HepG2 (cell line): ENCODE results near the gene CPEB3. TPM values are rescaled to one million over a fixed set of nuclear protein-coding genes. Genes with fewer than 3 reads are reported as not detected.

Source experiments
- FOXC1 ChIP-seq: sonication (generic); formaldehyde crosslinking; IDR thresholded peaks from 2 replicates; pipeline ENCODE4 v1.8.0; 2022; ENCODE audit warnings: mild to moderate bottlenecking, missing genetic modification reagents, borderline replicate concordance
- GATAD2A ChIP-seq: IDR thresholded peaks from 2 replicates; pipeline ENCODE4 v1.6.1; 2016
- KDM5B ChIP-seq: sonication (generic); formaldehyde crosslinking; IDR thresholded peaks from 2 replicates; pipeline ENCODE4 v1.4.0; 2020; ENCODE audit warnings: missing genetic modification reagents, mild to moderate bottlenecking, borderline replicate concordance
- NPAS2 ChIP-seq: sonication (generic); formaldehyde crosslinking; IDR thresholded peaks from 2 replicates; pipeline ENCODE4 v1.8.0; 2022; ENCODE audit warnings: mild to moderate bottlenecking, missing genetic modification reagents, borderline replicate concordance
- PTBP1 ChIP-seq: fragments of 200-400 bp; formaldehyde crosslinking; IDR thresholded peaks from 2 replicates; pipeline ENCODE4 v1.6.1; 2018; ENCODE audit warnings: low read length, low read depth; ENCODE audit not compliant: poor library complexity, severe bottlenecking
- RBFOX2 ChIP-seq: fragments of 200-400 bp; formaldehyde crosslinking; IDR thresholded peaks from 2 replicates; pipeline ENCODE4 v1.6.1; 2017; ENCODE audit warnings: low read depth, mild to moderate bottlenecking, low read length
- TARDBP ChIP-seq: sonication (generic); formaldehyde crosslinking; IDR thresholded peaks from 2 replicates; pipeline ENCODE4 v1.8.0; 2022; ENCODE audit warnings: mild to moderate bottlenecking, missing genetic modification reagents
- ZC3H4 ChIP-seq: sonication (generic); formaldehyde crosslinking; IDR thresholded peaks from 2 replicates; pipeline ENCODE4 v1.4.0; 2020; ENCODE audit warnings: missing genetic modification reagents, borderline replicate concordance
- ZNF225 ChIP-seq: sonication (generic); formaldehyde crosslinking; IDR thresholded peaks from 2 replicates; pipeline ENCODE4 v1.4.0; 2020; ENCODE audit warnings: mild to moderate bottlenecking, missing genetic modification reagents
- ZNF276 ChIP-seq: sonication (generic); formaldehyde crosslinking; IDR thresholded peaks from 2 replicates; pipeline ENCODE4 v1.4.0; 2020; ENCODE audit warnings: mild to moderate bottlenecking, low read depth, missing genetic modification reagents
- ZNF281 ChIP-seq: sonication (generic); formaldehyde crosslinking; IDR thresholded peaks from 2 replicates; pipeline ENCODE4 v1.4.0; 2020; ENCODE audit warnings: missing genetic modification reagents, borderline replicate concordance
- ZNF558 ChIP-seq: sonication (generic); formaldehyde crosslinking; IDR thresholded peaks from 2 replicates; pipeline ENCODE4 v1.9.0; 2022; ENCODE audit warnings: mild to moderate bottlenecking, missing genetic modification reagents, borderline replicate concordance
- ZNF713 ChIP-seq: sonication (generic); formaldehyde crosslinking; IDR thresholded peaks from 2 replicates; pipeline ENCODE4 v1.4.0; 2020; ENCODE audit warnings: mild to moderate bottlenecking, missing genetic modification reagents
- ZNF878 ChIP-seq: sonication (generic); formaldehyde crosslinking; IDR thresholded peaks from 2 replicates; pipeline ENCODE4 v1.8.1; 2023; ENCODE audit warnings: mild to moderate bottlenecking, missing genetic modification reagents, moderate library complexity
- polyA plus RNA-seq, 8 experiments: library from polyadenylated mRNA; depleted of rRNA in 3 of 8; stranded (reverse) in 7 of 8; unstranded in 1 of 8; fragments of >200 nt; fragmentation: Illumina TruSeq in 4 of 8; extraction: Trizol in 4 of 8; gene quantifications; 2 replicates each; pipeline versions ENCODE4 v1.2.1 to v1.2.3, GENCODE V29; 2011 to 2016; ENCODE audit warnings: low read depth in 4 of 8, missing spikeins in 1 of 8, mixed read lengths in 1 of 8; ENCODE audit not compliant: insufficient read depth in 1 of 8
- total RNA-seq, 5 experiments: library from RNA; depleted of rRNA; stranded (reverse); fragments of >200 nt; fragmentation: Illumina TruSeq; extraction: Trizol; gene quantifications; 2 replicates each; pipeline ENCODE4 v1.2.3, GENCODE V29; 2016; ENCODE audit warnings: low read depth in 1 of 5
- TF ChIP-seq, protein P1 (sequence below): IDR thresholded peaks from 2 replicates; pipeline ENCODE4 v1.6.1; 2016; ENCODE audit warnings: low read depth
- TF ChIP-seq, protein P2 (sequence below): sonication (generic); formaldehyde crosslinking; IDR thresholded peaks from 2 replicates; pipeline ENCODE4 v1.4.0; 2020; ENCODE audit warnings: missing genetic modification reagents
- TF ChIP-seq, protein P3 (sequence below): sonication (generic); formaldehyde crosslinking; IDR thresholded peaks from 2 replicates; pipeline ENCODE4 v1.4.0; 2020; ENCODE audit warnings: mild to moderate bottlenecking, missing genetic modification reagents

Gene CPEB3
- total and polyA plus RNA-seq, 2 of the 13 experiments (the other 11 are each of a cell fraction or from before 2014, with no cell fraction given), result 0.66 to 0.70 TPM

DNA sequence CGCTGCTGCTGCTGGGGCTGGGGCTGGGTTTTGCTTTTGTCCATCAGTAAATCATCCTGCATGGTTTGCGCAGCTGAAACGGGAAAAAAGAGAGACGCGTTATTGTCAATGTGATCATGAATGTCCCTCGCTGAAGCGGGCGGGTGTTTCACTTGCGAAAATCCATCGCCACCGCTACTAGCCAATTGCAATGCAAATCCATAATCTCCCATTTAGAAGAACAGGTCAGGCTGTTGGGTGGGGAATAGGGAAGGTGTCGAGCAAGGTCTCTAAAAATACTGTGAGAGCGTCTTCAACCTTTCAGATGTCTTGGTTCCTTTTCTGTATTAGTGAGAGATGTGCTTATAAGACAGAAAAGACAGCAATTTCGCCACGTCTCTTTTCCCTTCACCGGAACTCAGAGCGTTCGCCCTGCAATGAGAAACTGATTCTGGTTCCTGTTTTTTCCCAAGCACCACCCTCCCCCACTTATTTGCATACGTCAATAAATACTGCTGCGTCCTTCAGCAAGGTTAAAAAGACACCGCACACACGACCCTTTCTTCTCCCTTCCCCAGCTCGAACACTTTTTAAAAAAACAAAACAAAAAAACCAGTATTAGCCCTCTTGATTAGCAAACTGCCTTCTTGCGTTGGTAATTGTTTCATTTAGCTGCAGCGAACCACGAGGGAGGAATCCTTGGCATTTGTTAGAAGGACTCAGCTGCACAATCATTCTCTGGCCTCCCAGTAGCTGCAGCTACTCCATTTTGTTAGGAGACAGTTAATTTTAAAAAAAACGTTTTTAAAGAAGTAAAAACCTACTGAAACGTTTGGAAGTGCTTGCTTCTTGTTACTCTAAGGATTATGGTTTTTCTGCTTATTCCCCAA, 50.4 kb downstream of the CPEB3 start (continued):
- peak; percentile 95 for TF ChIP-seq ZNF281 (CRISPR knock-in tag)
- TF ChIP-seq RBFOX2, result peak; percentile 59; the same call in 1 of the 2 replicates
- TF ChIP-seq, protein P1, sequence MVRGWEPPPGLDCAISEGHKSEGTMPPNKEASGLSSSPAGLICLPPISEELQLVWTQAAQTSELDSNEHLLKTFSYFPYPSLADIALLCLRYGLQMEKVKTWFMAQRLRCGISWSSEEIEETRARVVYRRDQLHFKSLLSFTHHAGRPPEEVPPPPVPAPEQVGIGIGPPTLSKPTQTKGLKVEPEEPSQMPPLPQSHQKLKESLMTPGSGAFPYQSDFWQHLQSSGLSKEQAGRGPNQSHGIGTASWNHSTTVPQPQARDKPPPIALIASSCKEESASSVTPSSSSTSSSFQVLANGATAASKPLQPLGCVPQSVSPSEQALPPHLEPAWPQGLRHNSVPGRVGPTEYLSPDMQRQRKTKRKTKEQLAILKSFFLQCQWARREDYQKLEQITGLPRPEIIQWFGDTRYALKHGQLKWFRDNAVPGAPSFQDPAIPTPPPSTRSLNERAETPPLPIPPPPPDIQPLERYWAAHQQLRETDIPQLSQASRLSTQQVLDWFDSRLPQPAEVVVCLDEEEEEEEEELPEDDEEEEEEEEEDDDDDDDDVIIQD (CRISPR knock-in tag), result no peak
- TF ChIP-seq PTBP1, result no peak
- no peak for TF ChIP-seq ZNF225
- TF ChIP-seq ZC3H4 (CRISPR knock-in tag), result 0 out of 2 replicates have a peak, but pooled peaks have one; percentile 55
- no peak for TF ChIP-seq ZNF276
- 0 out of 2 replicates have a peak, but pooled peaks have one; percentile 55 for TF ChIP-seq ZNF878
- 0 out of 2 replicates have a peak, but pooled peaks have one; percentile 20 for TF ChIP-seq ZNF558 (CRISPR knock-in tag)
- 0 out of 2 replicates have a peak, but pooled peaks have one; percentile 1 for TF ChIP-seq ZNF713
- peak; percentile 34; the same call in 1 of the 2 replicates for TF ChIP-seq GATAD2A (CRISPR knock-in tag)
- TF ChIP-seq NPAS2 (CRISPR knock-in tag), result no peak
- TF ChIP-seq, protein P2, sequence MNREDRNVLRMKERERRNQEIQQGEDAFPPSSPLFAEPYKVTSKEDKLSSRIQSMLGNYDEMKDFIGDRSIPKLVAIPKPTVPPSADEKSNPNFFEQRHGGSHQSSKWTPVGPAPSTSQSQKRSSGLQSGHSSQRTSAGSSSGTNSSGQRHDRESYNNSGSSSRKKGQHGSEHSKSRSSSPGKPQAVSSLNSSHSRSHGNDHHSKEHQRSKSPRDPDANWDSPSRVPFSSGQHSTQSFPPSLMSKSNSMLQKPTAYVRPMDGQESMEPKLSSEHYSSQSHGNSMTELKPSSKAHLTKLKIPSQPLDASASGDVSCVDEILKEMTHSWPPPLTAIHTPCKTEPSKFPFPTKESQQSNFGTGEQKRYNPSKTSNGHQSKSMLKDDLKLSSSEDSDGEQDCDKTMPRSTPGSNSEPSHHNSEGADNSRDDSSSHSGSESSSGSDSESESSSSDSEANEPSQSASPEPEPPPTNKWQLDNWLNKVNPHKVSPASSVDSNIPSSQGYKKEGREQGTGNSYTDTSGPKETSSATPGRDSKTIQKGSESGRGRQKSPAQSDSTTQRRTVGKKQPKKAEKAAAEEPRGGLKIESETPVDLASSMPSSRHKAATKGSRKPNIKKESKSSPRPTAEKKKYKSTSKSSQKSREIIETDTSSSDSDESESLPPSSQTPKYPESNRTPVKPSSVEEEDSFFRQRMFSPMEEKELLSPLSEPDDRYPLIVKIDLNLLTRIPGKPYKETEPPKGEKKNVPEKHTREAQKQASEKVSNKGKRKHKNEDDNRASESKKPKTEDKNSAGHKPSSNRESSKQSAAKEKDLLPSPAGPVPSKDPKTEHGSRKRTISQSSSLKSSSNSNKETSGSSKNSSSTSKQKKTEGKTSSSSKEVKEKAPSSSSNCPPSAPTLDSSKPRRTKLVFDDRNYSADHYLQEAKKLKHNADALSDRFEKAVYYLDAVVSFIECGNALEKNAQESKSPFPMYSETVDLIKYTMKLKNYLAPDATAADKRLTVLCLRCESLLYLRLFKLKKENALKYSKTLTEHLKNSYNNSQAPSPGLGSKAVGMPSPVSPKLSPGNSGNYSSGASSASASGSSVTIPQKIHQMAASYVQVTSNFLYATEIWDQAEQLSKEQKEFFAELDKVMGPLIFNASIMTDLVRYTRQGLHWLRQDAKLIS (CRISPR knock-in tag), result no peak
- TF ChIP-seq, protein P3, sequence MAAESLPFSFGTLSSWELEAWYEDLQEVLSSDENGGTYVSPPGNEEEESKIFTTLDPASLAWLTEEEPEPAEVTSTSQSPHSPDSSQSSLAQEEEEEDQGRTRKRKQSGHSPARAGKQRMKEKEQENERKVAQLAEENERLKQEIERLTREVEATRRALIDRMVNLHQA (CRISPR knock-in tag), result no peak
- TF ChIP-seq KDM5B (CRISPR knock-in tag), result no peak
- TF ChIP-seq FOXC1 (CRISPR knock-in tag), result no peak
- TF ChIP-seq TARDBP (CRISPR knock-in tag), result no peak
